K562 (cell line): ENCODE measurements around the gene WDR91. TPM values are rescaled to one million over a fixed set of nuclear protein-coding genes. Genes with fewer than 3 reads are reported as not detected.

ENCODE experiments used
- BRD4 ChIP-seq: fragments of 200-600 bp; sonication (generic); IDR thresholded peaks from 2 replicates; pipeline ENCODE4 v1.6.1; 2017; ENCODE audit warnings: inconsistent platforms
- CBX8 ChIP-seq: fragments of 200-600 bp; sonication (generic); IDR thresholded peaks from 2 replicates; pipeline ENCODE4 v1.6.1; 2012; ENCODE audit warnings: borderline replicate concordance, mixed run types, low read depth, mild to moderate bottlenecking, moderate library complexity, mixed read lengths, low read length, control low read depth, inconsistent platforms; ENCODE audit not compliant: poor library complexity, severe bottlenecking; ENCODE audit errors: extremely low read depth
- CC2D1A ChIP-seq: fragments of 450-650 bp; IDR thresholded peaks from 2 replicates; pipeline ENCODE4 v1.6.1; 2017; ENCODE audit warnings: mild to moderate bottlenecking
- KLF6 ChIP-seq: fragments of 250-450 bp; sonication (Bioruptor Pico); IDR thresholded peaks from 2 replicates; pipeline ENCODE4 v1.4.0; 2020; ENCODE audit warnings: mild to moderate bottlenecking, moderate library complexity, borderline replicate concordance
- TGIF2 ChIP-seq: sonication (generic); formaldehyde crosslinking; IDR thresholded peaks from 2 replicates; pipeline ENCODE4 v1.8.1; 2022; ENCODE audit warnings: mild to moderate bottlenecking, missing genetic modification reagents, moderate library complexity
- ZNF41 ChIP-seq: fragments of 250-450 bp; sonication (Bioruptor Pico); conservative IDR thresholded peaks from 2 replicates; pipeline ENCODE4 v1.4.0; 2020; ENCODE audit warnings: mild to moderate bottlenecking
- ZNF785 ChIP-seq: fragments of 250-450 bp; sonication (Bioruptor Pico); IDR thresholded peaks from 2 replicates; pipeline ENCODE4 v1.4.0; 2020; ENCODE audit warnings: mild to moderate bottlenecking
- polyA plus RNA-seq, 8 experiments: library from polyadenylated mRNA; depleted of rRNA in 4 of 8; stranded (reverse) in 5 of 8; unstranded in 3 of 8; fragments of >200 nt; fragmentation: Nextera tagmentation in 2 of 8; fragmentation: Illumina TruSeq in 1 of 8; extraction: Ambion mirVana in 2 of 8; extraction: Trizol in 1 of 8; gene quantifications; 2 replicates each; pipeline versions ENCODE4 v1.2.1 to v1.2.3, GENCODE V29; 2011 to 2014; ENCODE audit warnings: inconsistent platforms in 1 of 8, missing spikeins in 1 of 8
- total RNA-seq, 7 experiments: library from RNA; depleted of rRNA in 6 of 7; stranded (reverse); fragments of >200 nt in 6 of 7; fragmentation: Illumina TruSeq in 2 of 7; extraction: Trizol in 2 of 7; gene quantifications; 2 replicates each; pipeline versions ENCODE4 v1.2.1 to v1.2.3, GENCODE V29; 2011 to 2021; ENCODE audit warnings: low replicate concordance in 1 of 7
- TF ChIP-seq, protein P1 (sequence below): sonication (generic); formaldehyde crosslinking; IDR thresholded peaks from 2 replicates; pipeline ENCODE4 v1.8.0; 2023; ENCODE audit warnings: missing genetic modification reagents, mild to moderate bottlenecking, borderline replicate concordance
- TF ChIP-seq, protein P2 (sequence below): fragments of 250-450 bp; sonication (Bioruptor Pico); IDR thresholded peaks from 2 replicates; pipeline ENCODE4 v1.4.0; 2020; ENCODE audit warnings: mild to moderate bottlenecking, moderate library complexity
- TF ChIP-seq, protein P3 (sequence below): fragments of 250-450 bp; sonication (Bioruptor Pico); IDR thresholded peaks from 2 replicates; pipeline ENCODE4 v1.5.0; 2022; ENCODE audit warnings: mild to moderate bottlenecking
- TF ChIP-seq, protein P4 (sequence below): fragments of 250-450 bp; sonication (Bioruptor Pico); IDR thresholded peaks from 2 replicates; pipeline ENCODE4 v1.4.0; 2020; ENCODE audit warnings: mild to moderate bottlenecking, moderate library complexity

Gene WDR91
- total and polyA plus RNA-seq, 9 of the 15 experiments (the other 6 are each of a cell fraction or from before 2014, with no cell fraction given) = 1.9 to 18.2 (median 9.8) TPM

DNA sequence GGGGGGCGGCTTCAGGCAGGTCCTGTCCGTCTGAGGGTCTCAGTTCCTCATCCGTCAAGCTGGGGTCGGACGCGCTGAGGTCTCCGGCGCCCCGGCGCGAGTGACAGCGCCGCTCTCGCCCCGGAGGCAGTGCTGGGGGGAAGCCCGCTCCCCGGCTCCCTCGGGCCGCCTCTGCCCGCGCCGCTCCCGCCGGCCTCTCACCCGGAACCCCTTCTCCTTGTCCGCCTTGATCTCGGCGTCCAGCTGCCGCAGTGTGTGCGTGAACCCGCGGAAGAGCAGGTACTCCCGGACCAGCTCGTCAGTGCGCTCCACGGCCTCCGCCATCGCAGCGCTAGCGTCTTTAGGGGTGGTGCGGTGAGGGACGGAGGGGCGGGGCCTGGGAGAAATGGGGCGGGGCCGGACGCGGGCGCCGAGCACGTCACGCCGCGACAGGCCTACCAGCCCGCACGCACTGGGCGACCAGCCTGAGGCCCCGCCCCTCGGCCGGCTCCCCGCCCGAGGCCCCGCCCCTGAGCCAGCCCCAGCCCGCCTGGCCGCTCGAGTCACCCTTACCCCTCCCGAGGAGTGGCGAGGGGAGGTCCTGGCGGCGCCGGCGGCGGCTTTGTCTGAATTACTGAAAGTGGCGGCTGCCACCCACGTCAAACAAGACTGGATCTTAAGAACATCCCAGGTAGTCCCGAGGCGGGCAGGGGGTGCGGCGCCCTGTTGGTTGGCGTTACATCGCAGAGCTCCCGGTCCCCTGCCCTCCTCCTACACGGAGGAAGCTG, at the start of gene WDR91 (continued):
- TF ChIP-seq, protein P1, sequence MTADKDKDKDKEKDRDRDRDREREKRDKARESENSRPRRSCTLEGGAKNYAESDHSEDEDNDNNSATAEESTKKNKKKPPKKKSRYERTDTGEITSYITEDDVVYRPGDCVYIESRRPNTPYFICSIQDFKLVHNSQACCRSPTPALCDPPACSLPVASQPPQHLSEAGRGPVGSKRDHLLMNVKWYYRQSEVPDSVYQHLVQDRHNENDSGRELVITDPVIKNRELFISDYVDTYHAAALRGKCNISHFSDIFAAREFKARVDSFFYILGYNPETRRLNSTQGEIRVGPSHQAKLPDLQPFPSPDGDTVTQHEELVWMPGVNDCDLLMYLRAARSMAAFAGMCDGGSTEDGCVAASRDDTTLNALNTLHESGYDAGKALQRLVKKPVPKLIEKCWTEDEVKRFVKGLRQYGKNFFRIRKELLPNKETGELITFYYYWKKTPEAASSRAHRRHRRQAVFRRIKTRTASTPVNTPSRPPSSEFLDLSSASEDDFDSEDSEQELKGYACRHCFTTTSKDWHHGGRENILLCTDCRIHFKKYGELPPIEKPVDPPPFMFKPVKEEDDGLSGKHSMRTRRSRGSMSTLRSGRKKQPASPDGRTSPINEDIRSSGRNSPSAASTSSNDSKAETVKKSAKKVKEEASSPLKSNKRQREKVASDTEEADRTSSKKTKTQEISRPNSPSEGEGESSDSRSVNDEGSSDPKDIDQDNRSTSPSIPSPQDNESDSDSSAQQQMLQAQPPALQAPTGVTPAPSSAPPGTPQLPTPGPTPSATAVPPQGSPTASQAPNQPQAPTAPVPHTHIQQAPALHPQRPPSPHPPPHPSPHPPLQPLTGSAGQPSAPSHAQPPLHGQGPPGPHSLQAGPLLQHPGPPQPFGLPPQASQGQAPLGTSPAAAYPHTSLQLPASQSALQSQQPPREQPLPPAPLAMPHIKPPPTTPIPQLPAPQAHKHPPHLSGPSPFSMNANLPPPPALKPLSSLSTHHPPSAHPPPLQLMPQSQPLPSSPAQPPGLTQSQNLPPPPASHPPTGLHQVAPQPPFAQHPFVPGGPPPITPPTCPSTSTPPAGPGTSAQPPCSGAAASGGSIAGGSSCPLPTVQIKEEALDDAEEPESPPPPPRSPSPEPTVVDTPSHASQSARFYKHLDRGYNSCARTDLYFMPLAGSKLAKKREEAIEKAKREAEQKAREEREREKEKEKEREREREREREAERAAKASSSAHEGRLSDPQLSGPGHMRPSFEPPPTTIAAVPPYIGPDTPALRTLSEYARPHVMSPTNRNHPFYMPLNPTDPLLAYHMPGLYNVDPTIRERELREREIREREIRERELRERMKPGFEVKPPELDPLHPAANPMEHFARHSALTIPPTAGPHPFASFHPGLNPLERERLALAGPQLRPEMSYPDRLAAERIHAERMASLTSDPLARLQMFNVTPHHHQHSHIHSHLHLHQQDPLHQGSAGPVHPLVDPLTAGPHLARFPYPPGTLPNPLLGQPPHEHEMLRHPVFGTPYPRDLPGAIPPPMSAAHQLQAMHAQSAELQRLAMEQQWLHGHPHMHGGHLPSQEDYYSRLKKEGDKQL (CRISPR knock-in tag) = 0 out of 2 replicates have a peak, but pooled peaks have one; percentile 44
- TF ChIP-seq BRD4 (no peak), KLF6 (no peak), CC2D1A (no peak), ZNF41 (CRISPR knock-in tag) (no peak), CBX8 (no peak), TGIF2 (CRISPR knock-in tag) (no peak; the same call in 1 of the 2 replicates), ZNF785 (CRISPR knock-in tag) (no peak)
- TF ChIP-seq, protein P2, sequence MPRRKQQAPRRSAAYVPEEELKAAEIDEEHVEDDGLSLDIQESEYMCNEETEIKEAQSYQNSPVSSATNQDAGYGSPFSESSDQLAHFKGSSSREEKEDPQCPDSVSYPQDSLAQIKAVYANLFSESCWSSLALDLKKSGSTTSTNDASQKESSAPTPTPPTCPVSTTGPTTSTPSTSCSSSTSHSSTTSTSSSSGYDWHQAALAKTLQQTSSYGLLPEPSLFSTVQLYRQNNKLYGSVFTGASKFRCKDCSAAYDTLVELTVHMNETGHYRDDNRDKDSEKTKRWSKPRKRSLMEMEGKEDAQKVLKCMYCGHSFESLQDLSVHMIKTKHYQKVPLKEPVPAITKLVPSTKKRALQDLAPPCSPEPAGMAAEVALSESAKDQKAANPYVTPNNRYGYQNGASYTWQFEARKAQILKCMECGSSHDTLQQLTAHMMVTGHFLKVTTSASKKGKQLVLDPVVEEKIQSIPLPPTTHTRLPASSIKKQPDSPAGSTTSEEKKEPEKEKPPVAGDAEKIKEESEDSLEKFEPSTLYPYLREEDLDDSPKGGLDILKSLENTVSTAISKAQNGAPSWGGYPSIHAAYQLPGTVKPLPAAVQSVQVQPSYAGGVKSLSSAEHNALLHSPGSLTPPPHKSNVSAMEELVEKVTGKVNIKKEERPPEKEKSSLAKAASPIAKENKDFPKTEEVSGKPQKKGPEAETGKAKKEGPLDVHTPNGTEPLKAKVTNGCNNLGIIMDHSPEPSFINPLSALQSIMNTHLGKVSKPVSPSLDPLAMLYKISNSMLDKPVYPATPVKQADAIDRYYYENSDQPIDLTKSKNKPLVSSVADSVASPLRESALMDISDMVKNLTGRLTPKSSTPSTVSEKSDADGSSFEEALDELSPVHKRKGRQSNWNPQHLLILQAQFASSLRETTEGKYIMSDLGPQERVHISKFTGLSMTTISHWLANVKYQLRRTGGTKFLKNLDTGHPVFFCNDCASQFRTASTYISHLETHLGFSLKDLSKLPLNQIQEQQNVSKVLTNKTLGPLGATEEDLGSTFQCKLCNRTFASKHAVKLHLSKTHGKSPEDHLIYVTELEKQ (CRISPR knock-in tag) = no peak
- TF ChIP-seq, protein P3, sequence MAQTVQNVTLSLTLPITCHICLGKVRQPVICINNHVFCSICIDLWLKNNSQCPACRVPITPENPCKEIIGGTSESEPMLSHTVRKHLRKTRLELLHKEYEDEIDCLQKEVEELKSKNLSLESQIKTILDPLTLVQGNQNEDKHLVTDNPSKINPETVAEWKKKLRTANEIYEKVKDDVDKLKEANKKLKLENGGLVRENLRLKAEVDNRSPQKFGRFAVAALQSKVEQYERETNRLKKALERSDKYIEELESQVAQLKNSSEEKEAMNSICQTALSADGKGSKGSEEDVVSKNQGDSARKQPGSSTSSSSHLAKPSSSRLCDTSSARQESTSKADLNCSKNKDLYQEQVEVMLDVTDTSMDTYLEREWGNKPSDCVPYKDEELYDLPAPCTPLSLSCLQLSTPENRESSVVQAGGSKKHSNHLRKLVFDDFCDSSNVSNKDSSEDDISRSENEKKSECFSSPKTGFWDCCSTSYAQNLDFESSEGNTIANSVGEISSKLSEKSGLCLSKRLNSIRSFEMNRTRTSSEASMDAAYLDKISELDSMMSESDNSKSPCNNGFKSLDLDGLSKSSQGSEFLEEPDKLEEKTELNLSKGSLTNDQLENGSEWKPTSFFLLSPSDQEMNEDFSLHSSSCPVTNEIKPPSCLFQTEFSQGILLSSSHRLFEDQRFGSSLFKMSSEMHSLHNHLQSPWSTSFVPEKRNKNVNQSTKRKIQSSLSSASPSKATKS (CRISPR knock-in tag) = no peak
- TF ChIP-seq, protein P4, sequence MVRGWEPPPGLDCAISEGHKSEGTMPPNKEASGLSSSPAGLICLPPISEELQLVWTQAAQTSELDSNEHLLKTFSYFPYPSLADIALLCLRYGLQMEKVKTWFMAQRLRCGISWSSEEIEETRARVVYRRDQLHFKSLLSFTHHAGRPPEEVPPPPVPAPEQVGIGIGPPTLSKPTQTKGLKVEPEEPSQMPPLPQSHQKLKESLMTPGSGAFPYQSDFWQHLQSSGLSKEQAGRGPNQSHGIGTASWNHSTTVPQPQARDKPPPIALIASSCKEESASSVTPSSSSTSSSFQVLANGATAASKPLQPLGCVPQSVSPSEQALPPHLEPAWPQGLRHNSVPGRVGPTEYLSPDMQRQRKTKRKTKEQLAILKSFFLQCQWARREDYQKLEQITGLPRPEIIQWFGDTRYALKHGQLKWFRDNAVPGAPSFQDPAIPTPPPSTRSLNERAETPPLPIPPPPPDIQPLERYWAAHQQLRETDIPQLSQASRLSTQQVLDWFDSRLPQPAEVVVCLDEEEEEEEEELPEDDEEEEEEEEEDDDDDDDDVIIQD (CRISPR knock-in tag) = peak; percentile 66; the same call in 1 of the 2 replicates
